ENCODE data around the gene BTBD7.

The BTBD7 gene

DNA sequence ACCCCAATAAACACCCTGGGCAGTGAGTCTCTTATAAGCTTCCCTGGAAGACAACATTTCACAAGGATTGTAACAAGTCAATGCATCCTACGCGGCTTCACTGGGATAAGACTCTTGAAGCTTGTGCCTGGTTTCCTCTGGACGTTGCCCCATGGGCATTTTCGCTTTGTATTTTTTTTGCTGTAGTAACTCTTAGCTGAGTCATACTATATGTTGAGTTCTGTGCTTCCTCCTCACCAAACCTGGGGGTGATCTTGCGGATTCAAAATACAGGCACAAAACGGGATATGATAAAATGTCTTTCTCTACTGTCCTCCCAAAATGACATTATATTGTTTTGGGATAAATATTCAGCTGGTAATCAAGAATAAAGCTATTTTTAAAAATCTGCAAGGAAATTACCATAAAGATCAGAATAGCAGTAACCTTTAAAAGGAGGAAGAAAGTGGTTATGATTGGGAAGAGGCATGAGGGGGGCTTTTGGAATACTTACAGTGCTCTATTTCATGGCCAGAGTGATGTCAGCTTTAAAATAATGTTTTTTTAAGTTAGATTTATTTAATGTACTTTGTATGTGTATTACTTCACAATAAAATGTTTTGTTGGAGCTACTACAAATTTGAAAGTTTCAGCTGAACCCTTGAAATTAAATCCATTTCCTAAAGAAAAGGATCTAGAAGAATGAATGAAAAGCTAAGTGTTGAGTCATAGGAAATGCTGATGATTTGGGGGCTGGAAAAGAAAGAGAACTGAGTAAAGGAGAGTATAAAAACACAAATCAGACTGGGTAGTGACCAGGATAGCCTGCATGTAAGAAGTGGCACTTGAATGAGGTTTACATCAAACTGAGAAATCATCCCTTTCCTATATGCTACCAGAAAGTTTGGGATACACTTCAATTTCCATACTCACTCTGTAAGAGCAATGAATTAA, 14.7 kb downstream of the BTBD7 start:
- DNase-seq, result no peak
- no peak overlapping the region for H3K27ac ChIP-seq (ENCODE audit: insufficient read depth, low read length, poor library complexity, severe bottlenecking)
- H3K36me3 ChIP-seq (ENCODE audit: control insufficient read depth, insufficient read depth, low read length), result no peaks in the 10 kb centered on the region
- H3K27me3 ChIP-seq (replicated peaks; ENCODE audit: control insufficient read depth, insufficient read depth, low read length, poor library complexity, severe bottlenecking), result no peaks in the 10 kb centered on the region
- no peaks in the 10 kb centered on the region for H3K9me3 ChIP-seq (ENCODE audit: control insufficient read depth, low read length)
- H3K4me1 ChIP-seq (ENCODE audit: control insufficient read depth, insufficient read depth, low read length, poor library complexity, severe bottlenecking), result no peaks in the 10 kb centered on the region
- no peak overlapping the region for H3K4me3 ChIP-seq (ENCODE audit: insufficient read depth, low read depth, low read length, poor library complexity, severe bottlenecking)

DNA sequence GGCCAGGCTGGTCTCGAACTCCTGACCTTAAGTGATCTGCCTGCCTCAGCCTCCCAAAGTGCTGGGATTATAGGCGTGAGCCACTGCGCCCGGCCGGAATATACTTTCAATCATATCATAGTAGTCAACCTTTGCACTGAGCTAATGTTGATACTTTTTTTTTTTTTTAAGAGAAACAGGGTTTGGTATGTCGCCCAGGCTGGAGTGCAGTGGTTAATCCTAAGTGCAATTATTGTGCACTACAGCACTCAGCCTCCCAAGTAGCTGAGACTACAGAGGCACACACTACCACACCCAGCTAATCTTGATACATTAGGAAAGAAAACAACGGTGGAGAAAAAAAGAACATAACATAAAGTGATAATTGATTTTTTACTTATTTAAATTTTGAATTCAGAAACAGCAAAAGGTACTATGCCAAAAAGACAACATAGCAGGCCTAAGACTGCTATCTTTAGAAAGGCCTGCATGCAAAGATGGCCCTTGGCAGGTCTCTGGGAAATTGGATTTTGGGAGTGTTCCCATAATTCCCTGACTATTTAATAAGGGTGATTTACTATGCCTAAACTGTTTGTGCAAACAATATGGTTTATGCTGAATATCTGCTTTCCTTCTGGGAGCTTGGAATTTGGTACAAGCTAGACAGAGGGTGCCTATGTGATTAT, 15.5 kb downstream of the BTBD7 start:
- Histone ChIP-seq H3K27ac (ENCODE audit: insufficient read depth, low read length, poor library complexity, severe bottlenecking) (no peak overlapping the region), H3K36me3 (ENCODE audit: control insufficient read depth, insufficient read depth, low read length) (no peaks in the 10 kb centered on the region), H3K4me1 (ENCODE audit: control insufficient read depth, insufficient read depth, low read length, poor library complexity, severe bottlenecking) (no peaks in the 10 kb centered on the region), H3K27me3 (replicated peaks; ENCODE audit: control insufficient read depth, insufficient read depth, low read length, poor library complexity, severe bottlenecking) (no peaks in the 10 kb centered on the region), H3K4me3 (ENCODE audit: insufficient read depth, low read depth, low read length, poor library complexity, severe bottlenecking) (no peak overlapping the region), H3K9me3 (ENCODE audit: control insufficient read depth, low read length) (no peaks in the 10 kb centered on the region)
- DNase-seq, result no peak

DNA sequence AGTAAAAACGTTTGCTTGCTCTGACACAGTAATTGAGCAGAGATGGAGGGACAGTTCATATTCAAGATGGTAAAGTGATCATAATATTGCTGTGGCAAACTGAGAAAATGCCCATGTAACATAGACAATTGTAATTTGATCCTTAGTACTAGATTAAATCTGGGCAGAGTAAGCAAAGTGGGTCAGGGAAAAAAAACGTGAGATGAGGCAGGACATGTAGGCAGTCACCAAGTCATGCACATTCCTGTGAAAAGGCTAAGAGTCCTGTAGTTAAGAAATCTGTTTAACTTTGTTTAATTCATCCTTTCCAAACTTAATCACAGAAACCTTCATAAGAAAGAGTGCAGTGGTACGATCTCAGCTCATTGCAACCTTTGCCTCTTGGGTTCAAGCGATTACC, 16.1 kb downstream of the BTBD7 start:
- Histone ChIP-seq H3K27me3 (replicated peaks; ENCODE audit: control insufficient read depth, insufficient read depth, low read length, poor library complexity, severe bottlenecking) (no peaks in the 10 kb centered on the region), H3K4me3 (ENCODE audit: insufficient read depth, low read depth, low read length, poor library complexity, severe bottlenecking) (no peak overlapping the region), H3K27ac (ENCODE audit: insufficient read depth, low read length, poor library complexity, severe bottlenecking) (no peak overlapping the region), H3K36me3 (ENCODE audit: control insufficient read depth, insufficient read depth, low read length) (no peaks in the 10 kb centered on the region), H3K4me1 (ENCODE audit: control insufficient read depth, insufficient read depth, low read length, poor library complexity, severe bottlenecking) (no peaks in the 10 kb centered on the region), H3K9me3 (ENCODE audit: control insufficient read depth, low read length) (no peaks in the 10 kb centered on the region)
- no peak for DNase-seq

DNA sequence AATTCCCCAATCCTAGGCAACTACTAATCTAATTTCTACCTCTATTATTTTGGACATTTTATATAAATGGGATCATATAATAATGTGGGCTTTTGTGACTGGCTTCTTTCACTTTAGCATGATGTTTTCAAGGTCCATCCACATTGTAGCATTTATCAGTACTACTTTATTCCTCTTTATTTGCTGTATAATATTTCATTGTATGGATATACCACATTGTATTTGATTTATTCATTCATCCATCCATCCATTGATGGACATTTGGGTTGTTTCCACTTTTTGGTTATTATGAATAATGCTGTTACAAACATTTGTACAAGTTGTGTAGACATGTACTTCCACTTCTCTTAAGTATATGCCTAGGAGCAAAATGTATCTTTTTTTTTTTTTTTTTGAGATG, 17.3 kb downstream of the BTBD7 start:
- H3K27me3 ChIP-seq (replicated peaks; ENCODE audit: control insufficient read depth, insufficient read depth, low read length, poor library complexity, severe bottlenecking), result no peaks in the 10 kb centered on the region
- no peaks in the 10 kb centered on the region for H3K4me1 ChIP-seq (ENCODE audit: control insufficient read depth, insufficient read depth, low read length, poor library complexity, severe bottlenecking)
- H3K4me3 ChIP-seq (ENCODE audit: insufficient read depth, low read depth, low read length, poor library complexity, severe bottlenecking), result no peak overlapping the region
- no peak for DNase-seq
- no peaks in the 10 kb centered on the region for H3K9me3 ChIP-seq (ENCODE audit: control insufficient read depth, low read length)
- H3K36me3 ChIP-seq (ENCODE audit: control insufficient read depth, insufficient read depth, low read length), result no peaks in the 10 kb centered on the region
- H3K27ac ChIP-seq (ENCODE audit: insufficient read depth, low read length, poor library complexity, severe bottlenecking), result no peak overlapping the region

DNA sequence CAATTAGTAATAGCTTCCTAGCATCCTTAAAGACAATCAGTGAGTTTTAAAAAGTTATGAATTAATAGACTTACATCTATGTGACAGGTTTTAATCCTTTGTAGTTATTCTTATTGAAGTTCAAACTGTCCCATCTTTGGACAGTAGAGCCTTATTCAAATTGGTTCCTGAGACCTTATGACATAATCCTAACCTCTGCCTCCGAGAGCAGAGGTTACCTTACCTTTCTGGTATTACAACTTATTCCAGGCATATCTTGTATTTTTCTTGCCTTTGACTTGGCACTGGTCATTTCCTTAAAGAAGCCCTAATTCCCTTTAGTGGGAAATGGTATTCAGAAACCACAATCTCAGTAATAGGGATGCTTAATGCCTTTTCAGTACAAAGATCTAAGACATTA, 21.8 kb downstream of the BTBD7 start:
- Histone ChIP-seq H3K27me3 (replicated peaks; ENCODE audit: control insufficient read depth, insufficient read depth, low read length, poor library complexity, severe bottlenecking) (no peaks in the 10 kb centered on the region), H3K4me1 (ENCODE audit: control insufficient read depth, insufficient read depth, low read length, poor library complexity, severe bottlenecking) (no peaks in the 10 kb centered on the region), H3K27ac (ENCODE audit: insufficient read depth, low read length, poor library complexity, severe bottlenecking) (no peak overlapping the region), H3K9me3 (ENCODE audit: control insufficient read depth, low read length) (no peaks in the 10 kb centered on the region), H3K4me3 (ENCODE audit: insufficient read depth, low read depth, low read length, poor library complexity, severe bottlenecking) (no peak overlapping the region), H3K36me3 (ENCODE audit: control insufficient read depth, insufficient read depth, low read length) (no peaks in the 10 kb centered on the region)
- DNase-seq, result no peak

DNA sequence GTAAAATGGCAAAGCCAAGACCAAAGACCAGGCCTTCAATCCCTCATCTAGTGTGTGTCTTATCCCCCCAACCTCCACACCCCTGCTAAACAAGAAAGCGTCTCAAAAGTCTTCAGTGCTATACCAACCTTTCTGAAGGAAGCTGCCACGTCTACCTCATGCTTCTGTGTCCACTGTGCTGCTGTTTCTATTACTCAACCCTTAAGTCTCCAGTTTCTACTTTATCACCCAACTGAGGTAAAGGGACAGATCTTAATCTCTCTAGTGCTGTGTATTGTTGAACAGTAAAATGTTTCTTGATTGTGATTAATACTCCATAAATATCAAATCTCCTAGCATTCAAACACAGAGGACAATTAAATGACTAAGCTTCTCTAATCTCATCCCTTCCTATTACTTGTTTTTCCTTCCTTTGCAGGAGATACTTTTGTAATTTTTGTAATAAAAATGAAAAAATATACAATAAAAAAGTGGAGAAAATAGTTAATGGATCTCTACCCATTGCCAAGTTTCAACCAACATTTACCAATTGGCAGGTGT, 23.3 kb downstream of the BTBD7 start:
- no peak for DNase-seq
- Histone ChIP-seq H3K9me3 (ENCODE audit: control insufficient read depth, low read length) (no peaks in the 10 kb centered on the region), H3K4me3 (ENCODE audit: insufficient read depth, low read depth, low read length, poor library complexity, severe bottlenecking) (no peak overlapping the region), H3K4me1 (ENCODE audit: control insufficient read depth, insufficient read depth, low read length, poor library complexity, severe bottlenecking) (no peaks in the 10 kb centered on the region), H3K27me3 (replicated peaks; ENCODE audit: control insufficient read depth, insufficient read depth, low read length, poor library complexity, severe bottlenecking) (no peaks in the 10 kb centered on the region), H3K27ac (ENCODE audit: insufficient read depth, low read length, poor library complexity, severe bottlenecking) (no peak overlapping the region), H3K36me3 (ENCODE audit: control insufficient read depth, insufficient read depth, low read length) (no peaks in the 10 kb centered on the region)

DNA sequence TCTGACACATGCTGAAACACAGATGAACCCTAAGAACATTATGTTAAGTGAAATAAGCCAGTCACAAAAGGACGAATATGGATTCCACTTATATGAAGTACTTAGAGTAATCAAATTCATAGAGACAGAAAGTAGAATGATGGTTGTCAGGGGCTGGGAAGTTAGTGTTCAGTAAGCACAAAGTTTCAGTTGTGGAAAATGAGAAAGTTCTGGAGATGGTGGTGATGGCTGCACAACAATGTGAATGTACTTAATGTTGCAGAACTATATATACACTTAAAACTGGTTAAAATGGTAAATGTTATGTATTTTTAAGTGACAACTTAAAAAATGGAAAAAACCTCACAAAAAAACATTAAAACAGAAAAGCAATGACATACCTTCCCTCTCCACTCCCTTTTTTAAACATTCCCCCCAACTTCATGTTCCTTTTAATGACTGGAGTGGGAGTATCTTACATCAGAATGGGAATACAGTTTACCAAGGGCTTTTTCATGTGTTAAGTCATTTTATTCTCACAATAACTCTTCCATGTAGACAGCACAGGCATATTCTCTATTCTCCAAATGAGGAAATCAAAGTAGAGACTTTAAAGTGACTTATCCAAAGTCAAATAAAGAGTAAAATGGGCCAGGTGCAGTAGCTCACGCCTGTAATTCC, 24.0 kb downstream of the BTBD7 start:
- no peak for DNase-seq
- Histone ChIP-seq H3K27me3 (replicated peaks; ENCODE audit: control insufficient read depth, insufficient read depth, low read length, poor library complexity, severe bottlenecking) (no peaks in the 10 kb centered on the region), H3K4me3 (ENCODE audit: insufficient read depth, low read depth, low read length, poor library complexity, severe bottlenecking) (no peak overlapping the region), H3K36me3 (ENCODE audit: control insufficient read depth, insufficient read depth, low read length) (no peaks in the 10 kb centered on the region), H3K9me3 (ENCODE audit: control insufficient read depth, low read length) (no peaks in the 10 kb centered on the region), H3K27ac (ENCODE audit: insufficient read depth, low read length, poor library complexity, severe bottlenecking) (no peak overlapping the region), H3K4me1 (ENCODE audit: control insufficient read depth, insufficient read depth, low read length, poor library complexity, severe bottlenecking) (no peaks in the 10 kb centered on the region)

DNA sequence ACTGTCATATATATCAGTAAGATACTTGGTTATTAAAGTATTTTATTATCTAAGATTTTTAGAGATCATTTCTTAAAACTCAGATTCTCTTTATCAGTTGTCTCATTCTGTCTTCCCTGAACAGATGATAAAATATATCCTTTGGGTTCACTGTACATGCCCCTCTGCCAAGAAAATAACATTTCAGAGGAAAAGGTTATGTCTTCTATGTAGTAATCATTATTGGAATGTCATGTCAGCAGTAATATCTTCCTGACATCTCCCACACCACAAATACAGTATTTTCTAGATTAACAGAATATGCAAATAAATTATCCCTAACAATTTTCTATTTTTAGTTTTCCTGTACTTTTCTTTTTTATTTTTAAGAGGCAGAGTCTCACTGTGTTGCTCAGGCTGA, 26.0 kb downstream of the BTBD7 start:
- H3K36me3 ChIP-seq (ENCODE audit: control insufficient read depth, insufficient read depth, low read length), result no peaks in the 10 kb centered on the region
- no peaks in the 10 kb centered on the region for H3K4me1 ChIP-seq (ENCODE audit: control insufficient read depth, insufficient read depth, low read length, poor library complexity, severe bottlenecking)
- no peak overlapping the region for H3K27ac ChIP-seq (ENCODE audit: insufficient read depth, low read length, poor library complexity, severe bottlenecking)
- H3K4me3 ChIP-seq (ENCODE audit: insufficient read depth, low read depth, low read length, poor library complexity, severe bottlenecking), result no peak overlapping the region
- no peak for DNase-seq
- H3K9me3 ChIP-seq (ENCODE audit: control insufficient read depth, low read length), result no peaks in the 10 kb centered on the region
- H3K27me3 ChIP-seq (replicated peaks; ENCODE audit: control insufficient read depth, insufficient read depth, low read length, poor library complexity, severe bottlenecking), result no peaks in the 10 kb centered on the region

DNA sequence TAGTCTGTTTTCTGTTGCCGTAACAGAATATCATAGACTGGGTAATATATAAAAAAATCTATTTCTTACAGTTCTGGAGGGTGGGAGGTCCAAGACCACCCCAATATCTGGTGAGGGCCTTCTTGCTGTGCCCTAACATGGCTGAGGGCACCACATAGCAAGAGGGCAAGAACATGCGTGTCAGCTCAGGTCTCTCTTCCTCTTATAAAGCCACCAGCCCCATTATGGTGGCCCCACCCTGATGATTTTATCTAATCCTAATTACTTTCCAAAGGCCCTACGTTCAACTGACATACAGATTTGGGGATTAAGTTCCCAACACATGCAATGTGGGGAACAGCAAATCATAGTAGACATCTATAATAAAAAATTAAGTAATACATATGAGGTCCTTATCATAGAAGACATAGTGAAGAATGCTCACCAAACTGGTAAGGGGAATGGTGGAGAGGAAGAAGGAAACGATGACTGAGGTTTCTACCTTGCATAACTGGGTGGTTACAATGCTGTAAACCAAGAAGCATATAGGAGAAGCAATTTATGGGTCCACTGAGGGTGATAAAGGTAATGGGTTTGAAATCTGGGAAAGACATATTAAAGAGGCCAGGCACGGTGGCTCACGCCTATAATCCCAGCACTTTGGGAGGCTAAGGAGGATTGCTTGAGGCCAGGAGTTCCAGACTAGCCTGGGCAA, 27.0 kb downstream of the BTBD7 start:
- H3K27me3 ChIP-seq (replicated peaks; ENCODE audit: control insufficient read depth, insufficient read depth, low read length, poor library complexity, severe bottlenecking), result no peaks in the 10 kb centered on the region
- DNase-seq, result no peak
- no peak overlapping the region for H3K4me3 ChIP-seq (ENCODE audit: insufficient read depth, low read depth, low read length, poor library complexity, severe bottlenecking)
- H3K4me1 ChIP-seq (ENCODE audit: control insufficient read depth, insufficient read depth, low read length, poor library complexity, severe bottlenecking), result no peaks in the 10 kb centered on the region
- H3K27ac ChIP-seq (ENCODE audit: insufficient read depth, low read length, poor library complexity, severe bottlenecking), result no peak overlapping the region
- H3K36me3 ChIP-seq (ENCODE audit: control insufficient read depth, insufficient read depth, low read length), result no peaks in the 10 kb centered on the region
- no peaks in the 10 kb centered on the region for H3K9me3 ChIP-seq (ENCODE audit: control insufficient read depth, low read length)

All from effector memory CD4-positive, alpha-beta T cell (primary cell).